Panc1 (cell line): ENCODE measurements around the gene TGM3. TPM values are rescaled to one million over a fixed set of nuclear protein-coding genes. Genes with fewer than 3 reads are reported as not detected.

Source experiments
- ATAC-seq: fragments of 200-7000 bp; cut with Tn5 transposase; 2 replicates; pipeline ENCODE4 v1.9.1; 2020; ENCODE audit warnings: mild to moderate bottlenecking, moderate library complexity
- BruUV-seq: library from RNA; stranded (reverse); fragments of 400-500 nt; replicated peaks from 2 replicates; lab custom pipeline; 2021; lab: Mats Ljungman, UMichigan
- CTCF ChIA-PET: fragments of 300-600 bp; sonication (Branson Sonifier 250); formaldehyde crosslinking; loops from one replicate; lab custom pipeline; 2022; ENCODE audit warnings: antibody characterized with exemption; lab: Charles Lee
- POLR2A ChIA-PET: fragments of 300-600 bp; sonication (Branson Sonifier 250); formaldehyde crosslinking; loops from one replicate; lab custom pipeline; 2022; ENCODE audit warnings: antibody characterized with exemption; lab: Charles Lee
- DNase-seq: peaks from one replicate; pipeline ENCODE4 v3.0.0-alpha.2; 2010; ENCODE audit warnings: low read depth, low spot score
- H3K27ac ChIP-seq: 2 replicates; pipeline ENCODE4 v1.5.1; 2011; ENCODE audit warnings: mild to moderate bottlenecking, low read length, inconsistent platforms
- H3K27me3 ChIP-seq: fragments of 200-500 bp; sonication (Bioruptor generic); 2 replicates; pipeline ENCODE4 v1.6.0; 2014; ENCODE audit warnings: low read length, inconsistent platforms; ENCODE audit not compliant: control insufficient read depth, insufficient read depth
- H3K36me3 ChIP-seq: fragments of 200-500 bp; sonication (Bioruptor generic); 2 replicates; pipeline ENCODE4 v1.5.1; 2014; ENCODE audit warnings: inconsistent platforms, mild to moderate bottlenecking, low read length, moderate library complexity; ENCODE audit not compliant: control insufficient read depth, insufficient read depth
- H3K4me1 ChIP-seq: 2 replicates; pipeline ENCODE4 v1.5.1; 2011; ENCODE audit warnings: inconsistent platforms, mild to moderate bottlenecking, low read length, moderate library complexity; ENCODE audit not compliant: control insufficient read depth, insufficient read depth
- H3K4me3 ChIP-seq, 2 experiments: 2 replicates each; pipeline ENCODE4 v1.5.1; 2011 to 2012; ENCODE audit warnings: low read depth in 2 of 2, low read length in 2 of 2, mild to moderate bottlenecking in 2 of 2, inconsistent platforms in 1 of 2, moderate library complexity in 1 of 2
- H3K9me3 ChIP-seq: fragments of 200-500 bp; sonication (Bioruptor generic); 2 replicates; pipeline ENCODE4 v1.5.1; 2014; ENCODE audit warnings: low read depth, mild to moderate bottlenecking, inconsistent platforms, low read length, moderate library complexity; ENCODE audit not compliant: control insufficient read depth, insufficient read depth
- POLR2AphosphoS5 ChIP-seq: IDR thresholded peaks from 2 replicates; pipeline ENCODE4 v1.6.1; 2012; ENCODE audit warnings: mild to moderate bottlenecking, low read depth, low read length, moderate library complexity
- REST ChIP-seq, 2 experiments: IDR thresholded peaks; 2 replicates each; pipeline ENCODE4 v1.6.1; 2011 to 2012; ENCODE audit warnings: low read depth in 2 of 2, control low read depth in 1 of 2, low read length in 1 of 2, mild to moderate bottlenecking in 1 of 2, moderate library complexity in 1 of 2; ENCODE audit not compliant: insufficient read depth in 1 of 2
- SIN3A ChIP-seq: IDR thresholded peaks from 2 replicates; pipeline ENCODE4 v1.6.1; 2012; ENCODE audit warnings: low read depth, mild to moderate bottlenecking, low read length, moderate library complexity, borderline replicate concordance; ENCODE audit not compliant: insufficient read depth
- TCF7L2 ChIP-seq: IDR thresholded peaks from 2 replicates; pipeline ENCODE4 v1.6.1; 2011; ENCODE audit warnings: mild to moderate bottlenecking, low read depth, low read length, inconsistent platforms
- in situ Hi-C: cut with HindIII; loops from 2 replicates; pipeline ENCODE4 v1.10.0; 2016; ENCODE audit warnings: low sequenced_read_pairs, low pct_unique_long_range_greater_than_20kb
- intact Hi-C: fragments of 100-400 bp; cut with micrococcal nuclease; formaldehyde crosslinking; loops from one replicate; pipeline ENCODE4 v1.10.0; 2022; ENCODE audit not compliant: unreplicated experiment
- total RNA-seq: library from RNA; stranded (reverse); gene quantifications from one replicate; pipeline ENCODE4 v1.2.1, GENCODE V29; 2021; ENCODE audit not compliant: unreplicated experiment
- TF ChIP-seq, protein P1 (sequence below): fragments of 450-650 bp; IDR thresholded peaks from 2 replicates; pipeline ENCODE4 v1.5.1; 2017; ENCODE audit warnings: mild to moderate bottlenecking

The TGM3 gene
- total RNA-seq, 1 experiment from 2014 or later = not detected

- intact Hi-C loops = no loop called here
- TF ChIP-seq TCF7L2 = no peak
- no peak for TF ChIP-seq SIN3A
- TF ChIP-seq POLR2AphosphoS5 = no peak
- TF ChIP-seq, protein P1, sequence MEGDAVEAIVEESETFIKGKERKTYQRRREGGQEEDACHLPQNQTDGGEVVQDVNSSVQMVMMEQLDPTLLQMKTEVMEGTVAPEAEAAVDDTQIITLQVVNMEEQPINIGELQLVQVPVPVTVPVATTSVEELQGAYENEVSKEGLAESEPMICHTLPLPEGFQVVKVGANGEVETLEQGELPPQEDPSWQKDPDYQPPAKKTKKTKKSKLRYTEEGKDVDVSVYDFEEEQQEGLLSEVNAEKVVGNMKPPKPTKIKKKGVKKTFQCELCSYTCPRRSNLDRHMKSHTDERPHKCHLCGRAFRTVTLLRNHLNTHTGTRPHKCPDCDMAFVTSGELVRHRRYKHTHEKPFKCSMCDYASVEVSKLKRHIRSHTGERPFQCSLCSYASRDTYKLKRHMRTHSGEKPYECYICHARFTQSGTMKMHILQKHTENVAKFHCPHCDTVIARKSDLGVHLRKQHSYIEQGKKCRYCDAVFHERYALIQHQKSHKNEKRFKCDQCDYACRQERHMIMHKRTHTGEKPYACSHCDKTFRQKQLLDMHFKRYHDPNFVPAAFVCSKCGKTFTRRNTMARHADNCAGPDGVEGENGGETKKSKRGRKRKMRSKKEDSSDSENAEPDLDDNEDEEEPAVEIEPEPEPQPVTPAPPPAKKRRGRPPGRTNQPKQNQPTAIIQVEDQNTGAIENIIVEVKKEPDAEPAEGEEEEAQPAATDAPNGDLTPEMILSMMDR = no peak
- TF ChIP-seq REST (IDR thresholded peaks at IDR 0.05; ENCODE audit: insufficient read depth in 1 of 2, low read depth in 2 of 2, low read length in 1 of 2) = no peak
- POLR2A ChIA-PET = no interaction called here
- ATAC-seq = no peak
- Histone ChIP-seq H3K36me3 (no peaks in the 10 kb centered on the region), H3K4me1 (no peaks in the 10 kb centered on the region), H3K27me3 (no peaks in the 10 kb centered on the region), H3K27ac (no peak overlapping the region), H3K9me3 (no peaks in the 10 kb centered on the region), H3K4me3 (no peak overlapping the region)
- no peak for DNase-seq
- CTCF ChIA-PET = no interaction called here
- no TSS peak for BruUV-seq
- in situ Hi-C loops = no loop called here
Measured at GRCh38 chr20:2292416-2293110, 3.2 kb upstream of the TGM3 start.

GRCh38 chr20:2293486-2293885 lies 2.3 kb upstream of the TGM3 start:
- in situ Hi-C loops = no loop called here
- intact Hi-C loops = no loop called here
- CTCF ChIA-PET = no interaction called here

More at GRCh38 chr20:2293486-2293885, 2.3 kb upstream of the TGM3 start:
- TF ChIP-seq REST (IDR thresholded peaks at IDR 0.05; ENCODE audit: insufficient read depth in 1 of 2, low read depth in 2 of 2, low read length in 1 of 2) (no peak), TCF7L2 (no peak), SIN3A (no peak), POLR2AphosphoS5 (no peak)
- TF ChIP-seq, protein P1 = no peak
- no peaks in the 10 kb centered on the region for H3K9me3 ChIP-seq
- H3K27ac ChIP-seq = no peak overlapping the region
- H3K27me3 ChIP-seq = no peaks in the 10 kb centered on the region
- POLR2A ChIA-PET = no interaction called here
- no peaks in the 10 kb centered on the region for H3K4me1 ChIP-seq
- DNase-seq = no peak
- BruUV-seq = no TSS peak
- H3K4me3 ChIP-seq = no peak overlapping the region
- ATAC-seq = no peak
- H3K36me3 ChIP-seq = no peaks in the 10 kb centered on the region
